GM12891 (cell line): ENCODE results near the gene SIX4. TPM values are rescaled to one million over a fixed set of nuclear protein-coding genes. Genes with fewer than 3 reads are reported as not detected.

ENCODE experiments used
- DNase-seq: peaks from one replicate; pipeline ENCODE4 v3.0.0; 2011; ENCODE audit warnings: low spot score; ENCODE audit not compliant: insufficient read length
- FAIRE-seq: peaks from 2 replicates; lab custom pipeline; 2011; peaks lifted over from hg19 to GRCh38; lab: Jason Lieb, UNC
- PAX5 ChIP-seq: IDR thresholded peaks from 2 replicates; pipeline ENCODE4 v1.6.1; 2011; ENCODE audit warnings: low read length, moderate library complexity, mild to moderate bottlenecking; ENCODE audit not compliant: insufficient read depth, severe bottlenecking
- POLR2A ChIP-seq: IDR thresholded peaks from 2 replicates; pipeline ENCODE4 v1.6.1; 2011; ENCODE audit warnings: low read depth, low read length, control low read depth
- POLR2AphosphoS5 ChIP-seq: IDR thresholded peaks from 2 replicates; pipeline ENCODE4 v1.6.1; 2011; ENCODE audit warnings: low read depth, low read length, control low read depth
- POU2F2 ChIP-seq: IDR thresholded peaks from 2 replicates; pipeline ENCODE4 v1.6.1; 2011; ENCODE audit warnings: low read depth, mild to moderate bottlenecking, control low read depth, low read length, moderate library complexity
- SPI1 ChIP-seq: IDR thresholded peaks from 2 replicates; pipeline ENCODE4 v1.6.1; 2011; ENCODE audit warnings: low read depth, low read length, control low read depth
- TAF1 ChIP-seq: IDR thresholded peaks from 2 replicates; pipeline ENCODE4 v1.6.1; 2011; ENCODE audit warnings: low read depth, low read length, control low read depth
- polyA plus RNA-seq: library from polyadenylated mRNA; unstranded; fragments of >200 nt; gene quantifications from one replicate; pipeline ENCODE4 v1.2.1, GENCODE V29; 2012; ENCODE audit warnings: low read depth, missing spikeins, inconsistent platforms; ENCODE audit not compliant: missing spikeins

Gene SIX4
- 0.10 TPM for polyA plus RNA-seq

GRCh38 chr14:60723907-60724618 is at the start of gene SIX4:
Gene SIX4, minus strand, starts transcription at chr14:60724351. Its CDS starts 277 bp downstream, at chr14:60724074.
- TF ChIP-seq POU2F2: no peak
- TF ChIP-seq POLR2A: no peak
- no peak for TF ChIP-seq POLR2AphosphoS5
- TF ChIP-seq PAX5: no peak
- TF ChIP-seq TAF1: no peak
- no peak for TF ChIP-seq SPI1
- FAIRE-seq (peak; percentile 90), DNase-seq (peak; percentile 39)

DNA sequence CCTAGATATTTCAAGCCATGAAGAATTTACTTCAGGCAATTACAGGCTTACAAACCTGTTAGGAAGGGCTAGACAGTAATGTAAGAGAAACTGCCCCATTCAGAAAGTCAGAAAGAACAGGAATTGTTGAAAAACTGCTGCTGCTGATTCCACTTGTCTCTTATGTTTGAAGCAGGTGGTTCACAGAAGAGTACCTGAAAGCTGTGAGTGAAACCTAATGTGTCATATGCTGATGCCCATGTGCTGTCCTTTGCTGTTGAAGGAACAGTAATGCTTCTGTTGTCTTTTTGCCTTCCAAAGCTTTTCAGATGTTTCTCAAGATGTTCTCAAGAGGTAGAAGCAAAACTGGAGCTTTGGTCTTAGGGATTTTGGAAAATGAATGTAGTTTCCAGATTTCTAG is 49.4 kb upstream of the SIX4 start:
- TF ChIP-seq SPI1: no peak
- TF ChIP-seq POLR2AphosphoS5: no peak
- no peak for DNase-seq
- peak; percentile 57 for FAIRE-seq

- DNase-seq (no peak), FAIRE-seq (no peak)
- TF ChIP-seq TAF1 (no peak), POLR2AphosphoS5 (no peak), SPI1 (no peak), POU2F2 (no peak), PAX5 (no peak), POLR2A (no peak)
These were observed 47.0 kb upstream of the SIX4 start for GRCh38 chr14:60771117-60771516.

DNA sequence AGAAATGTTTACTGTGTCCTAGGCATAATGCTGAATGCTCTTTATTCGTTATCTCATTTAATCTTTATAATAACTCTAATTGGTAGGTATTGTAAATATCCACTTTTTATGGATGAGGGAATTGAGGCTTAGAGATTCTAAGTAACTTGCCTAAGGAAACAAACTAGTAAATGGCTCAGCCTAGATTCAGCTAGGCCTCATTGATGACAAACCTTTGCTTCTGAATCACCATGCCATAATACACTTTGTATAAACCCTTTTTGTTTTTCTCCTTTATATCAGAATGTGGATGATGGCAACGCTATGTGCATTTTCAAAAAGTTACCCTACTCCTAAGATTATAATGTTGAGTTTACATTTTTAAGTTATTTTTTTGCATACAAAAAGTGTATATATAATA is 44.5 kb upstream of the SIX4 start:
- no peak for TF ChIP-seq PAX5
- TF ChIP-seq POLR2AphosphoS5: no peak
- no peak for TF ChIP-seq POU2F2
- no peak for TF ChIP-seq SPI1
- no peak for FAIRE-seq
- DNase-seq: no peak

DNA sequence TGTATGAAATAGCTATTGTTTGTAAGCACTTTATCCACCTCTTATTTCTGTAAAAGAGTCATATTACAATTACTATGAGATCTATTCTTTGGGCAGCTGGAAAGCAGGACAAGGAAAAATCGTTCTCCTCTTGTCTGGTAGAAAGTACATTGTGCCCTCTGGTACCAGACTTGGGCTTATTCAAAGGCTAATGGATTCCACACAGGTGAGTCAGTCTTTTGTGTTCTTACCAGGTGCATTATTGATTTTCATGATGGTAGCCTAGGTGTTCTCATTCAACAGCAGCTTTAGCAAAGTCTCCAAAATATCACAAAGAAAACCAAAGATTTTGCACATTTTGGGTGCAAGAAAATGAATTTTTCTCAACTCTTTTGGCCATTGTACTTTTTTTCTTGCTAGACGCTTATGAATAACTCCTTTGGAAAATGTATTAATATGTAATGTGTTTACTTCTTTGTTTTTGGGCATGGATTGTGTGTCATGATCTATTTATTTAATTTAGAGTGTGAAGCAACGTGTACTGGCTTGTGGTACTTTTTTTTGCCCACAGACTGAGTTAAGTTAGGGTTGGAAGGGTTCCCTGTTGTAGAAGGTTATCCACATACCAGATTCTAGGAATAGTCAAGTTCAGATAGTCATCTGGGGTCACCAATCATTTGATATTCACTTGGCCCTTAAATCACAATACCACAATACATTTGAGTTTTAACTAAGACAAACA is 36.7 kb upstream of the SIX4 start:
- FAIRE-seq: no peak
- DNase-seq: no peak
- no peak for TF ChIP-seq PAX5
- TF ChIP-seq SPI1: no peak
- no peak for TF ChIP-seq TAF1
- TF ChIP-seq POU2F2: no peak
- no peak for TF ChIP-seq POLR2AphosphoS5
- TF ChIP-seq POLR2A: no peak

- FAIRE-seq: no peak
- no peak for TF ChIP-seq PAX5
- TF ChIP-seq SPI1: no peak
- TF ChIP-seq POU2F2: no peak
- TF ChIP-seq POLR2AphosphoS5: no peak
- no peak for TF ChIP-seq TAF1
- no peak for TF ChIP-seq POLR2A
- no peak for DNase-seq
These were observed 36.1 kb upstream of the SIX4 start for GRCh38 chr14:60760209-60760608.

DNA sequence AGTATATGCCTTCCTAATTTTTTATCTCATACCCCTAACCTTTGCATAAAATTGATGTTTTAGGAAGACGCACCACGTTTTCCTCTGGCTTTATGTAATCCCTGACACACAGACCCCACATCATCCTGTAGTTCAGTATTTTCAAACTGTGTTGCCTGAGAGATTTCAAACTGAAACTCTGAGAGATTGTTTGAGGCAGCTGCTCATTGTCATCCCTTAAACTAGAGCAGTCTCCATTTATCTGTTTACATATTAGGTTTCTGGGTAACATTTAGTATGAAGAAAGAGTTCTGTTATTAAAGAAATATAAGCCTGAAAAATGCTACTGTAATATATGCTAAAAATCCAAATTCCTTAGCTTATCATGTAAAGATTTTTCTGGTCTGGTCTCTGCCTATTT is 34.7 kb upstream of the SIX4 start:
- DNase-seq (no peak), FAIRE-seq (no peak)
- TF ChIP-seq POLR2AphosphoS5 (no peak), POLR2A (no peak), TAF1 (no peak), POU2F2 (no peak), SPI1 (no peak), PAX5 (no peak)

DNA sequence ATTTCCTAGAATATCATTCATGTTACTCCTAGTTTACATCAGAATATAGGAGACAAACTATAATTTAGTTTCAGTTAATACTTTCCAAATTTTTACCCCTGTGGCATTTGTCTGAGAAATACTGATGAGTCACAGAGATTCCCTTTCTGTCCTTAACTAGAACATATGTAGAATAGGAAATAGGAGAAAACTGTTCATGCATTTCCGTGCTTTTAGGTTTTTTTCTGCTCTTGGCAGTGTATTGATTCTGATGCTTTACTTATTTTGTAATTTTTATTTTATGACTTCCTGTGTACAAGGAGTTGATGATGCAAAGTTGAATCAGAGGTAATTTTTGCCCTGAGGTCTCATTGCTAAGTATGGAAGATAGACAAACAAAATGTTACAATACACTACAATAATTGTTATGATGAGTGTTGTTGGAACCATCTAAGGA is 33.4 kb upstream of the SIX4 start:
- FAIRE-seq (no peak), DNase-seq (no peak)
- TF ChIP-seq POLR2AphosphoS5 (no peak), POU2F2 (no peak), TAF1 (no peak), PAX5 (no peak), SPI1 (no peak), POLR2A (no peak)

GRCh38 chr14:60756847-60757246 is 32.7 kb upstream of the SIX4 start:
- DNase-seq (no peak), FAIRE-seq (no peak)
- no peak for TF ChIP-seq TAF1
- no peak for TF ChIP-seq POLR2A
- TF ChIP-seq POU2F2: no peak
- TF ChIP-seq POLR2AphosphoS5: no peak
- TF ChIP-seq SPI1: no peak
- TF ChIP-seq PAX5: no peak
